HL-60 (cell line): ENCODE results near the gene AKAP6.

Source experiments
- CTCF ChIP-seq: IDR thresholded peaks from one replicate; pipeline ENCODE4 v1.5.1; 2011; ENCODE audit warnings: low read length, control low read depth, inconsistent platforms; ENCODE audit not compliant: insufficient read depth
- POLR2AphosphoS5 ChIP-seq: IDR thresholded peaks from 2 replicates; pipeline ENCODE4 v1.6.1; 2012; ENCODE audit warnings: low read depth
- REST ChIP-seq: IDR thresholded peaks from 2 replicates; pipeline ENCODE4 v1.6.1; 2012; ENCODE audit warnings: low read depth; ENCODE audit not compliant: insufficient replicate concordance

- no peak for TF ChIP-seq CTCF
- TF ChIP-seq REST: no peak
- TF ChIP-seq POLR2AphosphoS5: no peak
These were observed 125.0 kb downstream of the AKAP6 start for GRCh38 chr14:32453857-32454810.
